HepG2 (cell line): ENCODE measurements around the gene C20orf144. TPM values are rescaled to one million over a fixed set of nuclear protein-coding genes. Genes with fewer than 3 reads are reported as not detected.

Experiments used
- CBX1 ChIP-seq: IDR thresholded peaks from one replicate; pipeline ENCODE4 v1.6.1; 2016; ENCODE audit warnings: antibody characterized with exemption, low read depth
- ESRRA ChIP-seq: sonication (generic); formaldehyde crosslinking; IDR thresholded peaks from 2 replicates; pipeline ENCODE4 v1.5.1; 2020; ENCODE audit warnings: mild to moderate bottlenecking, low read depth, missing genetic modification reagents
- GABPB1 ChIP-seq: IDR thresholded peaks from 2 replicates; pipeline ENCODE4 v1.6.1; 2016; ENCODE audit warnings: mild to moderate bottlenecking, missing genetic modification reagents, moderate library complexity, missing compliant biosample characterization
- HMG20B ChIP-seq: conservative IDR thresholded peaks from 2 replicates; pipeline ENCODE4 v1.6.1; 2016; ENCODE audit warnings: missing genetic modification reagents, missing compliant biosample characterization
- JUND ChIP-seq: sonication (generic); formaldehyde crosslinking; IDR thresholded peaks from 2 replicates; pipeline ENCODE4 v1.8.0; 2022; ENCODE audit warnings: mild to moderate bottlenecking, missing genetic modification reagents
- NCOA1 ChIP-seq: sonication (generic); formaldehyde crosslinking; IDR thresholded peaks from 2 replicates; pipeline ENCODE4 v1.9.0; 2021; ENCODE audit warnings: missing genetic modification reagents
- NKX3-1 ChIP-seq: sonication (generic); formaldehyde crosslinking; IDR thresholded peaks from 2 replicates; pipeline ENCODE4 v1.5.0; 2020; ENCODE audit warnings: missing genetic modification reagents
- SNAPC2 ChIP-seq: sonication (generic); formaldehyde crosslinking; IDR thresholded peaks from 2 replicates; pipeline ENCODE4 v1.8.1; 2022; ENCODE audit warnings: mild to moderate bottlenecking, missing genetic modification reagents
- ZKSCAN8 ChIP-seq: IDR thresholded peaks from 2 replicates; pipeline ENCODE4 v1.6.1; 2016; ENCODE audit warnings: borderline replicate concordance, missing genetic modification reagents, missing compliant biosample characterization
- ZNF737 ChIP-seq: sonication (generic); formaldehyde crosslinking; IDR thresholded peaks from 2 replicates; pipeline ENCODE4 v1.5.0; 2020; ENCODE audit warnings: missing genetic modification reagents, mild to moderate bottlenecking, borderline replicate concordance
- ZNF776 ChIP-seq: sonication (generic); formaldehyde crosslinking; IDR thresholded peaks from 2 replicates; pipeline ENCODE4 v1.4.0; 2020; ENCODE audit warnings: mild to moderate bottlenecking, missing genetic modification reagents
- polyA plus RNA-seq, 8 experiments: library from polyadenylated mRNA; depleted of rRNA in 3 of 8; stranded (reverse) in 7 of 8; unstranded in 1 of 8; fragments of >200 nt; fragmentation: Illumina TruSeq in 4 of 8; extraction: Trizol in 4 of 8; gene quantifications; 2 replicates each; pipeline versions ENCODE4 v1.2.1 to v1.2.3, GENCODE V29; 2011 to 2016; ENCODE audit warnings: low read depth in 4 of 8, missing spikeins in 1 of 8, mixed read lengths in 1 of 8; ENCODE audit not compliant: insufficient read depth in 1 of 8
- total RNA-seq, 5 experiments: library from RNA; depleted of rRNA; stranded (reverse); fragments of >200 nt; fragmentation: Illumina TruSeq; extraction: Trizol; gene quantifications; 2 replicates each; pipeline ENCODE4 v1.2.3, GENCODE V29; 2016; ENCODE audit warnings: low read depth in 1 of 5
- TF ChIP-seq, protein P1 (sequence below): sonication (generic); formaldehyde crosslinking; IDR thresholded peaks from 2 replicates; pipeline ENCODE4 v1.4.0; 2020; ENCODE audit warnings: missing genetic modification reagents
- TF ChIP-seq, protein P2 (sequence below): sonication (generic); formaldehyde crosslinking; IDR thresholded peaks from 2 replicates; pipeline ENCODE4 v1.8.0; 2022; ENCODE audit warnings: missing genetic modification reagents, low read depth, mild to moderate bottlenecking, borderline replicate concordance
- TF ChIP-seq, protein P3 (sequence below): sonication (generic); formaldehyde crosslinking; IDR thresholded peaks from 2 replicates; pipeline ENCODE4 v1.5.0; 2020; ENCODE audit warnings: missing genetic modification reagents, mild to moderate bottlenecking, borderline replicate concordance
- TF ChIP-seq, protein P4 (sequence below): IDR thresholded peaks from 2 replicates; pipeline ENCODE4 v1.6.1; 2012; ENCODE audit warnings: inconsistent platforms
- TF ChIP-seq, protein P5 (sequence below): IDR thresholded peaks from 2 replicates; pipeline ENCODE4 v1.6.1; 2018; ENCODE audit warnings: missing genetic modification reagents, mild to moderate bottlenecking, missing compliant biosample characterization
- TF ChIP-seq, protein P6 (sequence below): sonication (generic); formaldehyde crosslinking; IDR thresholded peaks from 2 replicates; pipeline ENCODE4 v1.5.1; 2020; ENCODE audit warnings: missing genetic modification reagents, mild to moderate bottlenecking, borderline replicate concordance
- TF ChIP-seq, protein P7 (sequence below): IDR thresholded peaks from 2 replicates; pipeline ENCODE4 v1.6.1; 2016; ENCODE audit warnings: low read depth, borderline replicate concordance
- TF ChIP-seq, protein P8 (sequence below): sonication (generic); formaldehyde crosslinking; IDR thresholded peaks from 2 replicates; pipeline ENCODE4 v1.4.0; 2020; ENCODE audit warnings: missing genetic modification reagents
- TF ChIP-seq, protein P9 (sequence below): IDR thresholded peaks from 2 replicates; pipeline ENCODE4 v1.6.1; 2016; ENCODE audit warnings: mild to moderate bottlenecking, missing biosample characterization, missing genetic modification reagents

C20orf144 gene
- total and polyA plus RNA-seq, 2 of the 13 experiments (the other 11 are each of a cell fraction or from before 2014, with no cell fraction given): 0.09 to 0.16 TPM

DNA sequence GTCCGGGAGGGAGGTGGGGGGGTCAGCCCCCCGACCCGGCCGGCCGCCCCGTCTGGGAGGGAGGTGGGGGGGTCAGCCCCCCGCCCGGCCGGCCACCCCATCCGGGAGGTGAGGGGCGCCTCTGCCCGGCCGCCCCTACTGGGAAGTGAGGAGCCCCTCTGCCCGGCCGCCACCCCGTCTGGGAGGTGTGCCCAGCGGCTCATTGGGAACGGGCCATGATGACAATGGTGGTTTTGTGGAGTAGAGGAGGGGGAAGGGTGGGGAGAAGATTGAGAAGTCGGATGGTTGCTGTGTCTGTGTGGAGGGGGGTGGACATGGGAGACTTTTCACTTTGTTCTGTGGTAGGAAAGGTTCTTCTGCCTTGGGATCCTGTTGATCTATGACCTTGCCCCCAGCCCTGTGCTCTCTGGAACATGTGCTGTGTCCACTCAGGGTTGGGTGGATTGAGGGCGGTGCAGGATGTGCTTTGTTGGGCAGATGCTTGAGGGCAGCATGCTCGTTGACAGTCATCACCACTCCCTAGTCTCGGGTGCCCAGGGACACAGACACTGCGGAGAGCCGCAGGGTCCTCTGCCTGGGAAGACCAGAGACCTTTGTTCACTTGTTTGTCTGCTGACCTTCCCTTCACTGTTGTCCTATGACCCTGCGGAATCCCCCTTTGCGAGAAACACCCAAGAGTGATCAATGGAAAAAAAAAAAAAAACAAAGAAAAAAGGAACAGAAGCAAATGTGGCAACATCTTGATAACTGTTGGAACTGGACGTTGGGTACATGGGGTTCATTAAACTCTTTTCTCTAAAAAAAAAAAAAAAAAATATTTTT, 39.7 kb downstream of the C20orf144 start (continued):
- no peak for TF ChIP-seq ZNF737 (CRISPR knock-in tag)
- TF ChIP-seq NKX3-1: no peak
- peak; percentile 93 for TF ChIP-seq ZKSCAN8 (CRISPR knock-in tag)
- TF ChIP-seq, protein P1, sequence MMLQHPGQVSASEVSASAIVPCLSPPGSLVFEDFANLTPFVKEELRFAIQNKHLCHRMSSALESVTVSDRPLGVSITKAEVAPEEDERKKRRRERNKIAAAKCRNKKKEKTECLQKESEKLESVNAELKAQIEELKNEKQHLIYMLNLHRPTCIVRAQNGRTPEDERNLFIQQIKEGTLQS (CRISPR knock-in tag): no peak
- TF ChIP-seq, protein P2, sequence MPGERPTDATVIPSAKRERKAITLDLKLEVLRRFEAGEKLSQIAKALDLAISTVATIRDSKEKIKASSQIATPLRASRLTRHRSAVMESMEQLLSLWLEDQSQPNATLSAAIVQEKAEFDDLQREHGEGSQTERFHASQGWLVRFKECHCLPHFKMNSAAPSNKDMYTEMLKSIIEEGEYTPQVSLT (CRISPR knock-in tag): no peak
- peak; percentile 91 for TF ChIP-seq SNAPC2 (CRISPR knock-in tag)
- 0 out of 2 replicates have a peak, but pooled peaks have one; percentile 35 for TF ChIP-seq ZNF776
- peak; percentile 85 for TF ChIP-seq NCOA1 (CRISPR knock-in tag)
- TF ChIP-seq, protein P3, sequence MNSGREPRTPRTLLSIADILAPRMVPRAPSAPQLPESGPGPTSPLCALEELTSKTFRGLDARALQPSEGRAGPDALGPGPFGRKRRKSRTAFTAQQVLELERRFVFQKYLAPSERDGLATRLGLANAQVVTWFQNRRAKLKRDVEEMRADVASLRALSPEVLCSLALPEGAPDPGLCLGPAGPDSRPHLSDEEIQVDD (CRISPR knock-in tag): peak; percentile 46; the same call in 1 of the 2 replicates
- TF ChIP-seq, protein P4, sequence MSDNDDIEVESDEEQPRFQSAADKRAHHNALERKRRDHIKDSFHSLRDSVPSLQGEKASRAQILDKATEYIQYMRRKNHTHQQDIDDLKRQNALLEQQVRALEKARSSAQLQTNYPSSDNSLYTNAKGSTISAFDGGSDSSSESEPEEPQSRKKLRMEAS: peak; percentile 95
- peak; percentile 81 for TF ChIP-seq JUND
- peak; percentile 82 for TF ChIP-seq HMG20B (CRISPR knock-in tag)
- TF ChIP-seq, protein P5, sequence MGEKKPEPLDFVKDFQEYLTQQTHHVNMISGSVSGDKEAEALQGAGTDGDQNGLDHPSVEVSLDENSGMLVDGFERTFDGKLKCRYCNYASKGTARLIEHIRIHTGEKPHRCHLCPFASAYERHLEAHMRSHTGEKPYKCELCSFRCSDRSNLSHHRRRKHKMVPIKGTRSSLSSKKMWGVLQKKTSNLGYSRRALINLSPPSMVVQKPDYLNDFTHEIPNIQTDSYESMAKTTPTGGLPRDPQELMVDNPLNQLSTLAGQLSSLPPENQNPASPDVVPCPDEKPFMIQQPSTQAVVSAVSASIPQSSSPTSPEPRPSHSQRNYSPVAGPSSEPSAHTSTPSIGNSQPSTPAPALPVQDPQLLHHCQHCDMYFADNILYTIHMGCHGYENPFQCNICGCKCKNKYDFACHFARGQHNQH (CRISPR knock-in tag): peak; percentile 81; the same call in 1 of the 2 replicates
- TF ChIP-seq, protein P6, sequence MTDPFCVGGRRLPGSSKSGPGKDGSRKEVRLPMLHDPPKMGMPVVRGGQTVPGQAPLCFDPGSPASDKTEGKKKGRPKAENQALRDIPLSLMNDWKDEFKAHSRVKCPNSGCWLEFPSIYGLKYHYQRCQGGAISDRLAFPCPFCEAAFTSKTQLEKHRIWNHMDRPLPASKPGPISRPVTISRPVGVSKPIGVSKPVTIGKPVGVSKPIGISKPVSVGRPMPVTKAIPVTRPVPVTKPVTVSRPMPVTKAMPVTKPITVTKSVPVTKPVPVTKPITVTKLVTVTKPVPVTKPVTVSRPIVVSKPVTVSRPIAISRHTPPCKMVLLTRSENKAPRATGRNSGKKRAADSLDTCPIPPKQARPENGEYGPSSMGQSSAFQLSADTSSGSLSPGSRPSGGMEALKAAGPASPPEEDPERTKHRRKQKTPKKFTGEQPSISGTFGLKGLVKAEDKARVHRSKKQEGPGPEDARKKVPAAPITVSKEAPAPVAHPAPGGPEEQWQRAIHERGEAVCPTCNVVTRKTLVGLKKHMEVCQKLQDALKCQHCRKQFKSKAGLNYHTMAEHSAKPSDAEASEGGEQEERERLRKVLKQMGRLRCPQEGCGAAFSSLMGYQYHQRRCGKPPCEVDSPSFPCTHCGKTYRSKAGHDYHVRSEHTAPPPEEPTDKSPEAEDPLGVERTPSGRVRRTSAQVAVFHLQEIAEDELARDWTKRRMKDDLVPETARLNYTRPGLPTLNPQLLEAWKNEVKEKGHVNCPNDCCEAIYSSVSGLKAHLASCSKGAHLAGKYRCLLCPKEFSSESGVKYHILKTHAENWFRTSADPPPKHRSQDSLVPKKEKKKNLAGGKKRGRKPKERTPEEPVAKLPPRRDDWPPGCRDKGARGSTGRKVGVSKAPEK (CRISPR knock-in tag): peak; percentile 94
- peak; percentile 52 for TF ChIP-seq GABPB1 (CRISPR knock-in tag)
- TF ChIP-seq ESRRA (CRISPR knock-in tag): peak; percentile 99
- TF ChIP-seq, protein P7, sequence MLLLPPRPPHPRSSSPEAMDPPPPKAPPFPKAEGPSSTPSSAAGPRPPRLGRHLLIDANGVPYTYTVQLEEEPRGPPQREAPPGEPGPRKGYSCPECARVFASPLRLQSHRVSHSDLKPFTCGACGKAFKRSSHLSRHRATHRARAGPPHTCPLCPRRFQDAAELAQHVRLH (CRISPR knock-in tag): peak; percentile 61; the same call in 1 of the 2 replicates
- TF ChIP-seq, protein P8, sequence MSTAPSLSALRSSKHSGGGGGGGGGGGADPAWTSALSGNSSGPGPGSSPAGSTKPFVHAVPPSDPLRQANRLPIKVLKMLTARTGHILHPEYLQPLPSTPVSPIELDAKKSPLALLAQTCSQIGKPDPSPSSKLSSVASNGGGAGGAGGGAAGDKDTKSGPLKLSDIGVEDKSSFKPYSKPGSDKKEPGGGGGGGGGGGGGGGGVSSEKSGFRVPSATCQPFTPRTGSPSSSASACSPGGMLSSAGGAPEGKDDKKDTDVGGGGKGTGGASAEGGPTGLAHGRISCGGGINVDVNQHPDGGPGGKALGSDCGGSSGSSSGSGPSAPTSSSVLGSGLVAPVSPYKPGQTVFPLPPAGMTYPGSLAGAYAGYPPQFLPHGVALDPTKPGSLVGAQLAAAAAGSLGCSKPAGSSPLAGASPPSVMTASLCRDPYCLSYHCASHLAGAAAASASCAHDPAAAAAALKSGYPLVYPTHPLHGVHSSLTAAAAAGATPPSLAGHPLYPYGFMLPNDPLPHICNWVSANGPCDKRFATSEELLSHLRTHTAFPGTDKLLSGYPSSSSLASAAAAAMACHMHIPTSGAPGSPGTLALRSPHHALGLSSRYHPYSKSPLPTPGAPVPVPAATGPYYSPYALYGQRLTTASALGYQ: 0 out of 2 replicates have a peak, but pooled peaks have one; percentile 32
- peak; percentile 93 for TF ChIP-seq CBX1
- TF ChIP-seq, protein P9, sequence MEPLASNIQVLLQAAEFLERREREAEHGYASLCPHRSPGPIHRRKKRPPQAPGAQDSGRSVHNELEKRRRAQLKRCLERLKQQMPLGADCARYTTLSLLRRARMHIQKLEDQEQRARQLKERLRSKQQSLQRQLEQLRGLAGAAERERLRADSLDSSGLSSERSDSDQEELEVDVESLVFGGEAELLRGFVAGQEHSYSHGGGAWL (CRISPR knock-in tag): 0 out of 2 replicates have a peak, but pooled peaks have one; percentile 19
